Liver (tissue), 9 donors: ENCODE results near the gene PNRC1. TPM values are rescaled to one million over a fixed set of nuclear protein-coding genes. Genes with fewer than 3 reads are reported as not detected.

Source experiments
- DNase-seq: peaks from one replicate; pipeline ENCODE4 v3.0.0-alpha.2; 2017; ENCODE audit warnings: low spot score
- H3K27ac ChIP-seq, 2 donors: one replicate each; pipeline ENCODE4 v1.7.0; 2013; ENCODE audit warnings: inconsistent platforms in 2 of 2, low read length in 2 of 2, control low read depth in 1 of 2, low read depth in 1 of 2, mild to moderate bottlenecking in 1 of 2
- H3K27me3 ChIP-seq, 4 donors: one replicate each; pipeline versions ENCODE4 v1.6.1 to v1.7.0; 2013; ENCODE audit warnings: low read length in 3 of 4, inconsistent platforms in 1 of 4, mild to moderate bottlenecking in 1 of 4, moderate library complexity in 1 of 4; ENCODE audit not compliant: control insufficient read depth in 4 of 4, insufficient read depth in 4 of 4
- H3K36me3 ChIP-seq, 4 donors: one replicate each; pipeline versions ENCODE4 v1.6.1 to v1.7.0; 2013; ENCODE audit warnings: low read length in 3 of 4, mild to moderate bottlenecking in 3 of 4, low read depth in 1 of 4, moderate library complexity in 1 of 4; ENCODE audit not compliant: control insufficient read depth in 4 of 4, insufficient read depth in 3 of 4
- H3K4me1 ChIP-seq, 4 donors: one replicate each; pipeline versions ENCODE4 v1.6.1 to v1.7.0; 2013; ENCODE audit warnings: low read length in 3 of 4, mild to moderate bottlenecking in 3 of 4, moderate library complexity in 1 of 4; ENCODE audit not compliant: control insufficient read depth in 4 of 4, insufficient read depth in 4 of 4
- H3K4me3 ChIP-seq, 3 donors: one replicate each; pipeline versions ENCODE4 v1.6.1 to v1.7.0; 2013; ENCODE audit warnings: low read length in 3 of 3, control low read depth in 1 of 3, low read depth in 1 of 3, mild to moderate bottlenecking in 1 of 3
- H3K9ac ChIP-seq, 2 donors: one replicate each; pipeline ENCODE4 v1.7.0; 2013; ENCODE audit warnings: low read length in 2 of 2, mild to moderate bottlenecking in 2 of 2, moderate library complexity in 2 of 2, control low read depth in 1 of 2, low read depth in 1 of 2
- H3K9me3 ChIP-seq, 4 donors: one replicate each; pipeline versions ENCODE4 v1.6.1 to v1.7.0; 2013; ENCODE audit warnings: low read length in 3 of 4; ENCODE audit not compliant: control insufficient read depth in 4 of 4
- ATF3 ChIP-seq: IDR thresholded peaks from 2 replicates; pipeline ENCODE4 v1.6.1; 2016; ENCODE audit warnings: antibody characterized with exemption
- EGR1 ChIP-seq, 2 donors: IDR thresholded peaks; 2 replicates each; pipeline ENCODE4 v1.6.1; 2016 to 2018; ENCODE audit warnings: antibody characterized with exemption in 2 of 2, low read depth in 2 of 2
- FOXA1 ChIP-seq: IDR thresholded peaks from 2 replicates; pipeline ENCODE4 v1.6.1; 2016; ENCODE audit warnings: antibody characterized with exemption
- FOXA2 ChIP-seq: IDR thresholded peaks from 2 replicates; pipeline ENCODE4 v1.6.1; 2016; ENCODE audit warnings: antibody characterized with exemption
- GABPA ChIP-seq, 2 donors: IDR thresholded peaks in 1 of 2; conservative IDR thresholded peaks in 1 of 2; 2 replicates each; pipeline ENCODE4 v1.6.1; 2016; ENCODE audit warnings: antibody characterized with exemption in 2 of 2, mild to moderate bottlenecking in 1 of 2, moderate library complexity in 1 of 2
- HNF4A ChIP-seq, 2 donors: conservative IDR thresholded peaks; 2 replicates each; pipeline ENCODE4 v1.6.1; 2016; ENCODE audit warnings: antibody characterized with exemption in 2 of 2, mild to moderate bottlenecking in 2 of 2
- HNF4G ChIP-seq: IDR thresholded peaks from 2 replicates; pipeline ENCODE4 v1.6.1; 2016; ENCODE audit warnings: antibody characterized with exemption
- JUND ChIP-seq, 2 donors: IDR thresholded peaks; 2 replicates each; pipeline ENCODE4 v1.6.1; 2016; ENCODE audit warnings: antibody characterized with exemption in 2 of 2
- MAX ChIP-seq: IDR thresholded peaks from 2 replicates; pipeline ENCODE4 v1.6.1; 2016; ENCODE audit warnings: antibody characterized with exemption
- NR2F2 ChIP-seq: IDR thresholded peaks from 2 replicates; pipeline ENCODE4 v1.6.1; 2016; ENCODE audit warnings: antibody characterized with exemption
- RAD21 ChIP-seq, 2 donors: IDR thresholded peaks; 2 replicates each; pipeline ENCODE4 v1.6.1; 2016; ENCODE audit warnings: antibody characterized with exemption in 2 of 2, mild to moderate bottlenecking in 2 of 2
- REST ChIP-seq: IDR thresholded peaks from 2 replicates; pipeline ENCODE4 v1.6.1; 2016; ENCODE audit warnings: antibody characterized with exemption, mild to moderate bottlenecking
- RXRA ChIP-seq, 2 donors: IDR thresholded peaks; 2 replicates each; pipeline ENCODE4 v1.6.1; 2017 to 2018; ENCODE audit warnings: antibody characterized with exemption in 2 of 2, mild to moderate bottlenecking in 1 of 2
- SP1 ChIP-seq: IDR thresholded peaks from 2 replicates; pipeline ENCODE4 v1.6.1; 2018; ENCODE audit warnings: antibody characterized with exemption, mild to moderate bottlenecking
- TAF1 ChIP-seq: conservative IDR thresholded peaks from 2 replicates; pipeline ENCODE4 v1.6.1; 2016; ENCODE audit warnings: antibody characterized with exemption, mild to moderate bottlenecking
- YY1 ChIP-seq: IDR thresholded peaks from 2 replicates; pipeline ENCODE4 v1.6.1; 2016; ENCODE audit warnings: antibody characterized with exemption, mild to moderate bottlenecking
- ZBTB33 ChIP-seq: IDR thresholded peaks from 2 replicates; pipeline ENCODE4 v1.6.1; 2016; ENCODE audit warnings: antibody characterized with exemption
- WGBS: extraction: QIAGEN DNeasy Blood & Tissue Kit; methylation state at CpG from one replicate; pipeline ENCODE4 v1.1.7; 2013; 5-methylcytosine and 5-hydroxymethylcytosine counted together
- polyA plus RNA-seq, 2 donors: library from polyadenylated mRNA; stranded (reverse) in 1 of 2; unstranded in 1 of 2; fragments of 200-250 nt in 1 of 2; fragments of >200 nt in 1 of 2; fragmentation: Nextera tagmentation in 1 of 2; extraction: Ambion mirVana in 1 of 2; gene quantifications; one replicate each; pipeline versions ENCODE4 v1.2.1 to v1.2.3, GENCODE V29; 2013 to 2015
- total RNA-seq, 2 donors: library from RNA; depleted of rRNA; stranded (reverse); fragments of >200 nt; gene quantifications; one replicate each; pipeline ENCODE4 v1.2.3, GENCODE V29; 2014
- TF ChIP-seq, protein P1 (sequence below): fragments of 150-350 bp; IDR thresholded peaks from 2 replicates; pipeline ENCODE4 v1.5.1; 2017; ENCODE audit warnings: improper control_type of control experiment, low read depth, low read length; ENCODE audit not compliant: missing input control
- donor health status: healthy.
- donor health status: healthy.
- donor health status: healthy.
- donor health status: healthy.
- donor health status: healthy.

PNRC1 gene
- 10 to 100 TPM; 40.9 to 71.4 TPM for total RNA-seq
- 10 to 100 TPM; 27.4 to 66.4 TPM for polyA plus RNA-seq

DNA sequence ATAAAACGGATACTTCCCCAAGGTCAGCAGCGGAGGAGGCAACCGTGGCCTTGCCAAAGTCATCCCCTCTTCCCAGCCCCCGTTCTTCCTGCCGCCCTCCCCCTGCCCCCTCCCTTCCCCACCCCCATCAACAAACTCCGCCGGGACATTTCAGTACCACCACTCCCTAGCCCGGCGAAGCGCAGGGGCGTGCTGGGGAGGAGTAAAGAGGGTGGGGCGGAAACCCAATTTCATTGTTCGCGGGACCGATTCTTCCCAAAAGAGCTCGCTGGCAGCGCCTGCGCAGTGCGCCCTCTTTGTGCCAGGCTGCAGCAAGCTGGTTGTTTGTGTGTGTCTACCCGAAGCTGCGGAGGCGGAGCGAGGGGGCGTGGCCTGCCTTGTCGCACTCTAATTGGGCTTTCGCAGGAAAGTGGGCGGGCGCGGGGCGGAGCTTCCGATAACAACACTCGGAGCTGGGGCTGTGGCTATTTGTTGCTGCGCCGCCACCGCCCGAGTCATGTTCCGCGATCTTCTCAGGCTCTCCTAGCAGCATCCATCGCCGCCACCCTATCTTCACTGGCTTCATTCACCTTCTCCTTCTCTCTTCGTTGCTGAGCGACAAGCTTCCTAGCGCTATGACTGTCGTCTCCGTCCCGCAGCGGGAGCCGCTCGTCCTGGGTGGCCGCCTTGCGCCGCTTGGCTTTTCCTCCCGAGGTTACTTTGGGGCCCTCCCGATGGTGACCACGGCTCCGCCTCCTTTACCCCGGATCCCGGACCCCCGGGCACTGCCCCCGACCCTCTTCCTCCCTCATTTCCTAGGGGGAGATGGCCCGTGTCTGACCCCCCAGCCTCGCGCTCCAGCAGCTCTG lies at the start of gene PNRC1:
Gene PNRC1, plus strand, starts transcription at position 471 of the 848 bp plus-strand sequence. Its CDS starts 144 bp downstream, at position 615.
- H3K9ac ChIP-seq: peak within 1 kb of the TSS; percentile 98
- peaks cover 0 to 20% (median 15%) of the 10 kb centered on the region in 4 donors for H3K36me3 ChIP-seq
- peak; percentile 100 for DNase-seq
- H3K27me3 ChIP-seq: no peaks in the 10 kb centered on the region
- no peaks in the 10 kb centered on the region for H3K9me3 ChIP-seq
- H3K27ac ChIP-seq: peak within 1 kb of the TSS; percentile 99 to 100
- peaks cover 0 to 17% (median 2%) of the 10 kb centered on the region in 4 donors for H3K4me1 ChIP-seq
- H3K4me3 ChIP-seq: peak within 1 kb of the TSS; percentile 74 to 96 (median 85)
- under 1% methylated on average over 63 of the region's 63 CpGs for WGBS
- TF ChIP-seq ATF3: no peak
- TF ChIP-seq REST: peak; percentile 96
- TF ChIP-seq, protein P1, sequence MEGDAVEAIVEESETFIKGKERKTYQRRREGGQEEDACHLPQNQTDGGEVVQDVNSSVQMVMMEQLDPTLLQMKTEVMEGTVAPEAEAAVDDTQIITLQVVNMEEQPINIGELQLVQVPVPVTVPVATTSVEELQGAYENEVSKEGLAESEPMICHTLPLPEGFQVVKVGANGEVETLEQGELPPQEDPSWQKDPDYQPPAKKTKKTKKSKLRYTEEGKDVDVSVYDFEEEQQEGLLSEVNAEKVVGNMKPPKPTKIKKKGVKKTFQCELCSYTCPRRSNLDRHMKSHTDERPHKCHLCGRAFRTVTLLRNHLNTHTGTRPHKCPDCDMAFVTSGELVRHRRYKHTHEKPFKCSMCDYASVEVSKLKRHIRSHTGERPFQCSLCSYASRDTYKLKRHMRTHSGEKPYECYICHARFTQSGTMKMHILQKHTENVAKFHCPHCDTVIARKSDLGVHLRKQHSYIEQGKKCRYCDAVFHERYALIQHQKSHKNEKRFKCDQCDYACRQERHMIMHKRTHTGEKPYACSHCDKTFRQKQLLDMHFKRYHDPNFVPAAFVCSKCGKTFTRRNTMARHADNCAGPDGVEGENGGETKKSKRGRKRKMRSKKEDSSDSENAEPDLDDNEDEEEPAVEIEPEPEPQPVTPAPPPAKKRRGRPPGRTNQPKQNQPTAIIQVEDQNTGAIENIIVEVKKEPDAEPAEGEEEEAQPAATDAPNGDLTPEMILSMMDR: peak; percentile 7
- TF ChIP-seq GABPA (IDR thresholded peaks at IDR 0.05 in 1 of 2, conservative IDR thresholded peaks at IDR 0.05 in 1 of 2): peak in 1 of 2 donors; percentile 39
- TF ChIP-seq ZBTB33: peak; percentile 57
- peak in 1 of 2 donors; percentile 23 for TF ChIP-seq RXRA (IDR thresholded peaks at IDR 0.05)
- no peak for TF ChIP-seq HNF4A (conservative IDR thresholded peaks at IDR 0.05)
- TF ChIP-seq FOXA2: no peak
- TF ChIP-seq HNF4G: no peak
- TF ChIP-seq FOXA1: peak; percentile 64
- peak; percentile 29 to 52 for TF ChIP-seq RAD21 (IDR thresholded peaks at IDR 0.05)
- TF ChIP-seq TAF1: peak; percentile 100
- TF ChIP-seq NR2F2: no peak
- peak; percentile 74 for TF ChIP-seq YY1
- peak; percentile 21 for TF ChIP-seq MAX
- peak; percentile 87 for TF ChIP-seq SP1
- TF ChIP-seq EGR1 (IDR thresholded peaks at IDR 0.05; ENCODE audit: low read depth in 2 of 2): peak; percentile 91 to 93
- TF ChIP-seq JUND (IDR thresholded peaks at IDR 0.05): peak in 1 of 2 donors; percentile 7
